ENCODE data around the gene UBFD1.
A peak's percentile ranks its signal among the peaks of the same experiment; 100 is the strongest.
"Not testable (repeated sequence)": the region's sequence is repeated elsewhere in the genome, so short reads cannot be mapped to it uniquely, and the experiment has no call there.

UBFD1 gene

GRCh38 chr16:23528644-23529310 lies 28.8 kb upstream of the UBFD1 start:
- DNase-seq = no peak

GRCh38 chr16:23530062-23530461 lies 27.5 kb upstream of the UBFD1 start:
- DNase-seq = no peak

DNA sequence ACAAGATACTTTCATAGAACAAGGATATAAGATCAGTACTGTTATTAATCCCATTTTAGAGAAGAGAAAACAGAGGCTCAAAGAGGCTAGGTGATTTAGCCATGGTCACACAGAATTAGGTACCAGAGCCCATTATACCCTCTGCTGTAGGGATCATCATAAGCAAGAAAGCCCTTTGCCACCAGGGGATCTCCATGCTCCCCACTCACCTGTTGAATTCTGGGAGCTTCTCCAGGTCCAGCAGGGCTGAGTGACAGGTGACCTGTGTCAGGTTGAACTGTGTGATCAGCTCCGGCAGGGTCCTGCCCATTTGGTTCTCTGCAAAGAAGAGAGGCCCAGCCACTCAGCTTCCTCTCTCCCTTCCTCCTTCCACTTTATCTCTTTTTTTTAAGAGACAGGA lies 25.1 kb upstream of the UBFD1 start:
- no peak for DNase-seq

DNA sequence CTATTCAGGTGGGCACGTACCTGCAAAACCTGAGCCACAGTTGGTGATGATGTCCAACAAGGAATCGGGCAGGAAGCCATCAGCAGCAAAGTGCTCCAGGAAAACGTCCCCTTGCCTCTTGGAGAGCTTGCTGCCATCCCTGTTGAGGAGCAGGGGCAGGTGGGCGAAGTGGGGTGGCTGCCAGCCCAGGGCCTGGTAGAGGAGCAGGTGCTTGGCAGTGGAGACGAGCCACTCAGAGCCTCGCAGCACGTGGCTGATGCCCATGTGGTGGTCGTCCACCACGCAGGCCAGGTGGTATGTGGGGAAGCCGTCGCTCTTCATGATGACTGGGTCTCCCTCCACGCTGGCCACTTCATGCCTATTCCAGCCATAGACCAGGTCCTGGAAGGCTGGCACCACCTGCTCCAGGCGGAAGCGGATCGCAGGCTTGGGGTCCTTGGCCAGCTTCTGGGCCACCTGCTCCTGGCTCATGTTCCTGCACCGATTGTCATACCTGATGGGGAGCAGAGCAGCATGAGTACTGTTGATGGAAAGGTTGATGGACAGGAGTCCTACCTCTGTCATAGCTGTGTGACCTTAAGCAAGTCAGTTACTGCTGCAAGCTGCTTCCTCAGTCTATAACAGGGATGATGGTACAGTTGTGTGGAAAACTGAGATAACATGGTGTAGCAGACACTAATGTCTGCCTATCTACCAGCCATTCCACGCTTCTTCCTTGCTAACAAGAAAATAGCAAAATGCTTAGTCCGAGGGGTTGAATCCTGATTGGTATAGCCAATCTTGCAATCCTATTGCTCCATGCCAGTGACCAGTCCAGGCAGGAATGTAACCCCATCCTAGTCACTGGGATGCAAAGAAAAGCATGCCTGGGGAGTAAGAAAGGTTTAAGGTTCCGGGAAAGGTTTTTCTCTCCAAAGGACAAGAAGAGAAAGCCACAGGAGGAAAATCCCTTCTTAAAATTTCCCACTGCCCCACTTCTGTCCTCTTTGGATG lies 22.4 kb upstream of the UBFD1 start:
- DNase-seq = no peak

GRCh38 chr16:23535901-23536300 lies 21.6 kb upstream of the UBFD1 start:
- no peak for DNase-seq

DNA sequence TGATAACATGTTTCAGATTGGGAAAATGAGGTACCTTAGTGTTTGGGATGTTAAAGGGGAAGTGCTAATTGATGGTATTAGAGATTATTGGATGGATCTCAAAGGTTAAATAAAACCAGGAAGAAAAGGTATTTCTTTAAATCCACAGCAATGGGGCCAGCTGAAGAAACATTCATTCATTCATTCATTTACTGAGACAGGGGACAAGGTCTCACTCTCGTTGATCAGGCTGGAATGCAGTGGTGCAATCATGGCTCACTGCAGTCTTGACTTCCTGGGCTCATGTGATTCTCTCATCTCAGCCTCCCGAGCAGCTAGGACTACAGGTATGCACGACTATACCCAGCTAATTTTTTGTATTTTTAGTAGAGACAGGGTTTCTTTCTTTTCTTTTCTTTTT lies 20.1 kb upstream of the UBFD1 start:
- DNase-seq = no peak

GRCh38 chr16:23538919-23539278 lies 18.6 kb upstream of the UBFD1 start:
- DNase-seq = no peak

DNA sequence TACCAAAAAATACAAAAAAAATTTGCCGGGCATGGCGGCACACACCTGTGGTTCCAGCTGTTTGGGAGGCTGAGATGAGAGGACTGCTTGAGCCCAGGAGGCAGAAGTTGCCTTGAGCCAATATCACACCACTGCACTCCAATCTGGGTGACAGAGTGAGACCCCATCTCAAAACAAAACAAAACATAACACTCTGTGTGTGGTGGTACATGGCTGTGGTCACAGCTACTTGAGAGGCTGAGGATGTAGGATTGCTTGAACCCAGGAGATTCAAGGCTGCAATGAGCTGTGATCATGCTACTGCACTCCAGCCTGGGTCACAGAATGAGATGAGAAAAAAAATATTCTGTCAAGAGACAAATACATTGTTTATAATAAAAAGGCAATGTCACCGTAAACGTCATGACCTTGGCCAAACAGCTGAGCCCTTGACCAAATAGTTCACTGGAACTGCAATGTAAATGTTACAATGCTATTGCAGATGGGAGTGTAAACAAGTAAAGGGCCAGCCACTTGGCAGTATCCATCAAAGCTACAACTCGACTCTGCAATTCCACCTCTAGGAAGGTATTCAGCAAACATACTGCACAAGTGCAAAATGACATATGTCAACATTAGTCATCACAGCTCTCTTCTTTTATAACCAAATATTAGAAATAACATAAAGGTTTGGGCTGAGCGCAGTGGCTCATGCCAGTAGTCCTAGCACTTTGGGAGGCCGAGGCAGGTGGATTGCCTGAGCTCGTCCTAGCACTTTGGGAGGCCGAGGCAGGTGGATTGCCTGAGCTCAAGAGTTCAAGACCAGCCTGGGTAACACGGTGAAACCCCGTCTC lies 17.3 kb upstream of the UBFD1 start:
- DNase-seq = no peak

GRCh38 chr16:23540817-23541178 lies 16.7 kb upstream of the UBFD1 start:
- DNase-seq = not testable (repeated sequence)

GRCh38 chr16:23544436-23544835 lies 13.1 kb upstream of the UBFD1 start:
- no peak for DNase-seq

- no peak for DNase-seq
Measured at GRCh38 chr16:23549938-23550337, 7.6 kb upstream of the UBFD1 start.

DNA sequence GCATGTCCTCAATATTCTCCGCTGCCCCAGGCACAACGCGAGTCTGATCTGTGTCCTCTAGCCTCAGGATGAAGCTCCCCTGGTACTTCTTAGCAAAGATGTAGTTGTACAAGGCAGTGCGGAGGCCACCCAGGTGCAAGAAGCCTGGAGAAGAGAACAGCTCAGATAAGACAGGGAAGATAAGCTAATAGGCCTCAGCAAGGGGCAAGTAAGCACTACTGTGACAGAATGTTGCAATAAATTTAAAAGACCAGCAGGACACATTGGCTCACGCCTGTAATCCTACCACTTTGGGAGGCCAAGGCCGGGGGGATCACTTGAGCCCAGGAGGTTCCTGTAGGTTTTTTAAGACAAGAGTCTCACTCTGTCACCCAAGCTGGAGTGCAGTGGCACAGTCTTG lies 5.4 kb upstream of the UBFD1 start:
- no peak for DNase-seq

DNA sequence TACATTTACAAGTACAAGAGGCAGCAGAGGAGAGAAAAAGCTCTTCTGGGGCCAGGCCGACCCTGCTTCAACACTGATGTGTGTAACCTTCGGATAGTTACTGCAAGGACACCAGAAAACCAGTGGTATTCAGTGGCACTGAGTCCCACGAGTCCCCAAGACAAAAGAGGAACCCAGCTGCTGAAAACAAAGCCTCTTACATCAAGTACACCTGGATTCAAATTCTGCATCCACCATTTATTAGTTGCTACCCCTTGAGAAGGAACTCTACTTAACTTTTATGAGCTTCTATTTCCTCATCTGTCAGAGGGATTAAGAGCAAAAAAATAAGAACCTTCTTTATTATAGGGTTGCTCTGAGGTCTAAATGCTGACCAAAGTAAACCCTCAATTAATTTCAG lies 3.0 kb upstream of the UBFD1 start:
- no peak for DNase-seq

DNA sequence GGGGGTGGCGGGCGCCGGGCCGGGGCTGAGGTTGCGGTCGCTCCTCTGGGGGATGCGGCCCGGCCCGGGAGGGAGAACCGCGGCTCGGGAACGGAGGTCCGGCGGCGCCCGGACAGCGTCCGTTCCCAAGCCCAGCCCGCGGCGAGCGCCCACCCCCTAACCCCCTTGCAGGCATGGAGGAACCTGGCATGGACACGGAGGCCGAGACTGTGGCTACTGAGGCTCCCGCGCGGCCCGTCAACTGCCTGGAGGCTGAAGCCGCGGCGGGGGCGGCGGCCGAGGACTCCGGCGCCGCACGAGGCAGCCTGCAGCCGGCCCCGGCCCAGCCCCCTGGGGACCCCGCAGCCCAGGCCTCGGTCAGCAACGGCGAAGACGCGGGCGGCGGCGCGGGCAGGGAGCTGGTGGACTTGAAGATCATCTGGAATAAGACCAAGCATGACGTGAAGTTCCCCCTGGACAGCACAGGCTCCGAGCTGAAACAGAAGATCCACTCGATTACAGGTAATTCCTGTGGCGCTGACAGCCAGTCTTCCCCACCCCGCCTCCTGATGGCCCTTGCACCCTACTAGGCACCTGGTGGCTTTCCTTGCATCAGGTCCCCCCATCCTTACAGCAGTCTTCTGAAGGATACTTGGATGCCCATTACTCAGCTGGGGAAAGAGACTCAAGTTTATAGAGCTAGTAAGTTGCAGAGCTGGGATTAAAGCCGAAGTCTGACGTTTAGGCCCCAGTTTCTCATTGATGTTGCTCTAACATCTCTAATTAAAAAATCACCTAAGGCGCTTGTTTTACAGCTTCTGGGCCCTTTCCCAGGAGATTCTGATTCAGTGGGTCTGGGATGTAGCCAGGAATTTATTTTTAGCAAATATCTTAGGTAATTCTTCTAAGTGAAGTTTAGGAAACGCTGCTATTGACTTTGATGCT lies 514 bp downstream of the UBFD1 start:
- peak; percentile 28 for DNase-seq

GRCh38 chr16:23561586-23561985 lies 4.1 kb downstream of the UBFD1 start:
- DNase-seq = no peak

DNA sequence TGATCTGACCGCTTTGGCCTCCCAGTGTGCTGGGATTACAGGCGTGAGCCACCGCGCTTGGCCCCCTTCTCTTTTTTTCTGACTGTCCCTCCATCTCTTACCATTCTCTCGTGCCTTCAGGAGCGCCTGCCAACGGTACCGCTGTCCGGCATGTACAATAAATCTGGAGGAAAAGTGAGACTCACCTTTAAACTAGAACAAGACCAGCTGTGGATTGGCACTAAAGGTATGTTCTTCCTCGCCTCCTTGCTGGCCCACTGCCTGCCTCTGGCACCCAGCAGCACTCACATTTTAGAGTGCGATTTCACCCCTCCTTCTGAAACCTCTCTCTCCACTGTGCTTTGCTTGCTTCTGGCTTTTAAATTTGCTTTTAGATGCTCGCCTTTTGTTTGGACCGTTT lies 5.0 kb downstream of the UBFD1 start:
- no peak for DNase-seq

DNA sequence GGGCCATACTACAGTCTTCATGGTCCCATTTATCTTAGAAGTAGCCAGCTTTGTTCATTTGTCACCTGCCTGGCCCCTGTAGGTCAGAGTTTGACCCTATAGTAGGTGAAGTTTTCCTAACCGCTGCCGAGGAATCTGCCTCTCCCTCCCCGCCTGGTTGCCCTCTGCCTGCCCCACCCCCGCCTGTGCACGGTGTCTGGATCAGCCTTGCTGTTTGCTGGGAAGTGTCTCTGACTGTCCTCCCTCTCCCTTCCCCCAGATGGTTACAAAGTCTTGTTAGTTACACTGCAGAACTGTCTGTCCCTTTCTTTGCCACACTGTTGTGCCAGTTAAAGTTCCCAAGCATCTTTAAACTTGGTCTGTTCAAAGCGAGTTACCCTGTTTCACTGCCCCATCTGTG lies 5.7 kb downstream of the UBFD1 start:
- DNase-seq = no peak

DNA sequence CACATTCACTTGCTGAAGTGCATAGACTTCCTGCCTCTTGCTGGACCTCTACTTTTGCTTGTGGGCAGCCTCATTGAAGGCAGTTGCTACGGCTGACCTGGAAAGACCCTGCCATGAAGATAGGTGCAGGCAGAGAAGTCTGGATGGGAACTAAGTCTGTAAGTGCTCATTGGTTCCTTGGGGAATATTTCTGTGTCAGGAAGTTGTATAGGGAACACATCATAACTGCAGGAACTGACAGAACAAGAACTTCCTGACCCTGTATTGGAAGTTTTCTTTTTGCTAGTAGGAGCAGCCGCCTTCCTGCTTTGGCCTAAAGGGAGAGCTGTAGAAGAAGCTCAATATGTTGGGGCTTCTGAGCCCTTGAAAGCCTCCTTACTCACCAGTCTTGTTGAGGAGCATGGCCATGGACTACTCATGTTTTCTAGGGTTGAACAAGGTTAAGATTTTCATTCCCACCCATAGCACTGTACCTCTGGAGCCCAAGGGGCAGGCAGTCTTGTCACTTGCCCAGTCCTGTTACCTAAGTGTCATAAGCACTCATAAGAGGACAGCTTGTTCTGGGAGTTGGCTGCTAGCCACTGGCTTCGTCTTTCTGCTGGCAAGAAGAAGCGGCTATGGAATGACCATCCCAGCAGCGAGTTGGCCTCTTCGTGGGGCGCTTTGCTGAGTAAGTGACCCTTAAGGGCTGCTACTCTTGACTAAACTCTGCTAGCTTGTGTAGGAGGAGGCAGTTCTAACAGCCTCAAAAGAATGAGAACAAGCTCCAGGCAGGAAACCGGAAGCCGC lies 7.2 kb downstream of the UBFD1 start:
- DNase-seq = no peak

DNA sequence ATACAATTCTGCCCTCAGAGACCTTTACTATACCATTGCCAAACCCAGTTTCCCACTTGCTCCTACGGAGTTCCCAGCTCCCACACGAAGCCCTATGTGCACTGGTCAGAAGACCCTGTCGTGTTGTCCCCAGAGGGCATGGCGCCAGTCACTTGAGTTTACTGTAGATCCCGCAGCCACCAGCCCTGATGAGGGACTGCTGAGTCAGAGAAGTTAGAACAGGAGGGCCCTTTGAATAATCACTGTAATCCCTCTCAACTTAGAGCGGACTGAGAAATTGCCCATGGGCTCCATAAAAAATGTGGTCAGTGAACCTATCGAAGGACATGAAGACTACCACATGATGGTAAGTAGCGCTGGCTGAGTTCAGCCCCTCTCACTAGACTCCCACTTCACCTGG lies 9.2 kb downstream of the UBFD1 start:
- no peak for DNase-seq

DNA sequence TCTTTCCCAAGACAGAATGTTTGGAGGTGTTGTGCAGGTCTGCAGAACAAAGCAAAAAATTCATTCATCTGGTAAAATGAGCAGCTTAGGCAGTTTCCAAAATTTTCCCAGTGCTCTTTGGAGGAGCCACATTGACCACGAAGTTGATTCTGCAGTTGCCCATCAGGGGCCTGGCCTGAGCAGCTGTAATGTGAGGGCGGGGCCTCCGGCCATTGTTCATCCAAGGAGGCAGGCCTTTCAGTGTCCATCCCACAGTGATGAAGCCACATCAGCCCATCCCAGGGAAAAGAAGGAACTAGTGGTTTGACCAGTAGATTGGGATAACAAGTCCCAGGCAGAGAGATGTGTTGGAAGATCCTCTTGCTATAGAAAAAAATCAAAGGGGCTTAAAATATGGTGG lies 10.1 kb downstream of the UBFD1 start:
- no peak for DNase-seq

DNA sequence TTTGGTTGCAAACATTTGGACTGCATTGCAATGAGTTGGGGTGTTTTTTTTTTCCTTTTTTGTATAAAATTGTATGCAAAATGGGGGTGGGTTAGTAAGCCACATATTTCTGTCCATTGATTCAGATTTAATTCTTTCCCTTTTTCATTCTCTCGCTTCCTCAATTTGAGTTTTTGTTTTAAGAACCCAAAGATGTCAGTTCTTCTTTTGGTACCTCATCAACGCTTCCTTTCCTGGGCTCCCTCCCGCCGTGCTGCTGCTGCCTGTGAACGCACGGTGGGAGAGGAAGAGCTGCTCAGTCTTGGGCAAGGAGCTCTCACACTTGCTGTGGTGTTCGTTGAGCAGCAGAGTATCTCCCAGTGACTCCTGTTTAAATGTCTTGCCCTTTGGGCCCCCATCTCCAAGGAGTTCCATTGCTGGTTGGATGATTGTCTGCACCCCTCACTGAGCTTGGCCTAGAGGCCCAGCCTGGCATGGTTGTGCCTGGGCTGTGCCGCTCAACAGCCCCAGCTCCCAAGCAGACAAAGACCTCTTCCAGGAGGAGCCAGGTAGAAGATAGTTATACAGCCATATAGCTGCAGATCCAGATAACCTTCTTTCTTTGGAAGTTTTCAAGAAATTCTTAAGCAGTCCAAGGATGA lies 13.6 kb downstream of the UBFD1 start:
- no peak for DNase-seq

Measured in stimulated activated CD4-positive, alpha-beta T cell treated with anti-CD3 and anti-CD28 coated beads, Interleukin-4, amount 100 ng/mL, for 1 hour (primary cell).